22Rv1 (cell line): ENCODE measurements around the gene MAST1.

ENCODE experiments used
- CTCF ChIP-seq: fragments of 450-650 bp; IDR thresholded peaks from 2 replicates; pipeline ENCODE4 v1.5.1; 2017; ENCODE audit warnings: mild to moderate bottlenecking
- ZFX ChIP-seq: fragments of 450-650 bp; IDR thresholded peaks from 2 replicates; pipeline ENCODE4 v1.6.1; 2017; ENCODE audit warnings: antibody characterized with exemption, borderline replicate concordance

GRCh38 chr19:12891553-12892021 is 53.3 kb downstream of the MAST1 start:
- TF ChIP-seq CTCF (no peak), ZFX (no peak)
